Gastroesophageal sphincter (tissue), 4 donors: ENCODE measurements around the gene LRRC28. TPM values are rescaled to one million over a fixed set of nuclear protein-coding genes. Genes with fewer than 3 reads are reported as not detected.

Experiments
- ATAC-seq: fragments of 150-250 bp; one replicate; pipeline ENCODE4 v1.9.1; 2016; ENCODE audit warnings: mild to moderate bottlenecking, moderate library complexity
- H3K27ac ChIP-seq, 4 donors: fragments of 200-600 bp; sonication (generic) in 3 of 4; 1 replicate in 3 of 4; 2 replicates in 1 of 4; pipeline ENCODE4 v1.5.1; 2016 to 2019
- H3K27me3 ChIP-seq: fragments of 200-600 bp; sonication (generic); one replicate; pipeline ENCODE4 v1.5.1; 2019
- H3K36me3 ChIP-seq, 2 donors: fragments of 200-600 bp; sonication (generic); one replicate each; pipeline ENCODE4 v1.5.1; 2019; ENCODE audit warnings: control low read depth in 1 of 2
- H3K4me1 ChIP-seq, 3 donors: fragments of 200-600 bp; sonication (generic); 1 replicate in 2 of 3; 2 replicates in 1 of 3; pipeline ENCODE4 v1.5.1; 2016 to 2019; ENCODE audit warnings: control low read depth in 2 of 3
- H3K4me3 ChIP-seq, 2 donors: fragments of 200-600 bp; sonication (generic); one replicate each; pipeline ENCODE4 v1.5.1; 2019; ENCODE audit warnings: mild to moderate bottlenecking in 1 of 2, moderate library complexity in 1 of 2
- H3K9me3 ChIP-seq, 3 donors: fragments of 200-600 bp; sonication (generic); one replicate each; pipeline ENCODE4 v1.5.1; 2017 to 2019; ENCODE audit warnings: control low read depth in 2 of 3
- CTCF ChIP-seq, 4 experiments: fragments of 200-600 bp in 2 of 4; fragments of 450-650 bp in 2 of 4; sonication (generic) in 1 of 4; IDR thresholded peaks; one replicate each; pipeline ENCODE4 v1.5.1; 2017 to 2019; ENCODE audit warnings: antibody characterized with exemption in 4 of 4, mild to moderate bottlenecking in 2 of 4, moderate library complexity in 2 of 4
- EP300 ChIP-seq: sonication (generic); formaldehyde crosslinking; IDR thresholded peaks from one replicate; pipeline ENCODE4 v1.6.1; 2017; ENCODE audit warnings: antibody characterized with exemption, mild to moderate bottlenecking
- POLR2A ChIP-seq, 2 donors: fragments of 450-650 bp; IDR thresholded peaks; one replicate each; pipeline ENCODE4 v1.6.1; 2017; ENCODE audit warnings: antibody characterized with exemption in 2 of 2, mild to moderate bottlenecking in 2 of 2, moderate library complexity in 1 of 2
- POLR2AphosphoS5 ChIP-seq: sonication (generic); formaldehyde crosslinking; IDR thresholded peaks from one replicate; pipeline ENCODE4 v1.6.1; 2017; ENCODE audit warnings: antibody characterized with exemption
- WGBS, 2 donors: methylation state at CpG; one replicate each; pipeline ENCODE4 v1.1.5; 2018; ENCODE audit warnings: low coverage in 1 of 2; 5-methylcytosine and 5-hydroxymethylcytosine counted together
- total RNA-seq, 4 donors: library from RNA; depleted of rRNA; stranded (reverse); fragments of >200 nt; gene quantifications; one replicate each; pipeline ENCODE4 v1.1.0, GENCODE V29; 2016

The LRRC28 gene
- total RNA-seq, 4 donors from 2014 or later: 26.1 to 47.2 (median 28.5) TPM

GRCh38 chr15:99315636-99316035 lies 64.4 kb downstream of the LRRC28 start:
- H3K9me3 ChIP-seq: peaks cover 0 to 20% (median 0%) of the 10 kb centered on the region in 3 donors
- TF ChIP-seq EP300 (no peak), POLR2A (IDR thresholded peaks at IDR 0.05) (no peak), CTCF (IDR thresholded peaks at IDR 0.05) (no peak)
- ATAC-seq: no peak
- peaks cover 0 to 11% of the 10 kb centered on the region in 2 donors for H3K36me3 ChIP-seq
- WGBS, 2 donors: 97 to 98% methylated on average over 2 of the region's 2 CpGs
- H3K27ac ChIP-seq: no peak overlapping the region
- no peaks in the 10 kb centered on the region for H3K4me1 ChIP-seq
- no peak overlapping the region for H3K4me3 ChIP-seq
- no peaks in the 10 kb centered on the region for H3K27me3 ChIP-seq

GRCh38 chr15:99320374-99321215 lies 69.3 kb downstream of the LRRC28 start:
- H3K27me3 ChIP-seq: no peaks in the 10 kb centered on the region
- H3K36me3 ChIP-seq: no peaks in the 10 kb centered on the region
- H3K4me3 ChIP-seq: no peak overlapping the region
- no peak for ATAC-seq
- H3K4me1 ChIP-seq: no peaks in the 10 kb centered on the region
- H3K27ac ChIP-seq: no peak overlapping the region
- H3K9me3 ChIP-seq: no peaks in the 10 kb centered on the region
- WGBS, 2 donors: 76 to 81% methylated on average over 1 of the region's 1 CpG
- TF ChIP-seq EP300: no peak
- no peak for TF ChIP-seq CTCF (IDR thresholded peaks at IDR 0.05)
- no peak for TF ChIP-seq POLR2A (IDR thresholded peaks at IDR 0.05)
- no peak for TF ChIP-seq POLR2AphosphoS5

- no peaks in the 10 kb centered on the region for H3K9me3 ChIP-seq
- TF ChIP-seq CTCF (IDR thresholded peaks at IDR 0.05) (no peak), POLR2A (IDR thresholded peaks at IDR 0.05) (no peak), POLR2AphosphoS5 (no peak), EP300 (no peak)
- ATAC-seq: no peak
- 86 to 100% methylated on average over 1 of the region's 1 CpG for WGBS, 2 donors
- H3K36me3 ChIP-seq: no peaks in the 10 kb centered on the region
- no peak overlapping the region for H3K4me3 ChIP-seq
- no peaks in the 10 kb centered on the region for H3K27me3 ChIP-seq
- H3K27ac ChIP-seq: no peak overlapping the region
- no peaks in the 10 kb centered on the region for H3K4me1 ChIP-seq
These were observed 70.2 kb downstream of the LRRC28 start for GRCh38 chr15:99321468-99321867.

- no peaks in the 10 kb centered on the region for H3K4me1 ChIP-seq
- 51 to 76% methylated on average over 2 of the region's 2 CpGs for WGBS, 2 donors
These were observed 71.5 kb downstream of the LRRC28 start for GRCh38 chr15:99322643-99323405.

More at GRCh38 chr15:99322643-99323405, 71.5 kb downstream of the LRRC28 start:
- no peak overlapping the region for H3K4me3 ChIP-seq
- no peak for ATAC-seq
- no peak overlapping the region for H3K27ac ChIP-seq
- TF ChIP-seq POLR2A (IDR thresholded peaks at IDR 0.05): no peak
- TF ChIP-seq POLR2AphosphoS5: no peak
- no peak for TF ChIP-seq CTCF (IDR thresholded peaks at IDR 0.05)
- no peak for TF ChIP-seq EP300
- H3K36me3 ChIP-seq: no peaks in the 10 kb centered on the region
- H3K9me3 ChIP-seq: no peaks in the 10 kb centered on the region
- H3K27me3 ChIP-seq: no peaks in the 10 kb centered on the region
